ENCODE measurements around the gene RPS6KB2. TPM values are rescaled to one million over a fixed set of nuclear protein-coding genes. Genes with fewer than 3 reads are reported as not detected.

Gene RPS6KB2
- total RNA-seq, 1 experiment from 2014 or later = 54.0 TPM

GRCh38 chr11:67412495-67413179, 15.7 kb upstream of the RPS6KB2 start:
- POLR2A ChIA-PET (ENCODE audit: unreplicated experiment) = interaction anchor here (0.6 to 0.9 kb wide), 4 partner anchors 8 to 1620 kb away, joined by 3 to 31 read pairs (median 4); partner anchors contain the start of gene PPP1CA
- no TSS peak for BruUV-seq (replicated peaks)
- CTCF ChIA-PET = interaction anchor here (0.6 to 1.1 kb wide), 2 partner anchors 11 to 38 kb away, joined by 3 to 7 read pairs; partner anchors contain the start of gene PPP1CA

DNA sequence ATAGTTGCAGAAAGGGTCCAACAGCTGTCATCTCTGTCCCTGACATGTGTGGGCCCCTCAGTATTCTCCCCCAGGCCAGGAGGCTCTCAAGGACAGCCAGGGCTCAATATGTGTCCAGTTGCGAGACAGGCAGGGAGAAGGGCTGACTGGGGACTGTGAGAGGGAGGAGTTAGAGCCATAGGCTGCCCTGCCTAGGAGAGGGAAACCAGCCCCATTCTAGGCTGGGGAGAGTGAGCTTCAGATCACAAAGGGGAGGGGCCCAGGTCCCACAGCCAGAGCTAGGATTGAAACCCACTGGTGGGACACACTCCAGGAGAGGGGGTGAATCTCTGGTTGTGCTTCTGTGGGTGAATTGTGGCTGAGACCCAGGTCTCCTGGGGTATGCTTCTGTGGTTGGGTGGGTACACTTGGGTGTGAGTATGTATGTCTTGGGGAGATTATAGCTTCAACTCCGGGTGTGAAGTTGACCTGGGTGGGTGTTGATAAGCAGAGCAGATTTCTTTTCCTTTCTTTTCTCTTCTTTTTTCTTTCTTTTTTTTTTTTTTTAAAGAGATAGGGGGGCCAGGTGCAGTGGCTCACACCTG, 14.9 kb upstream of the RPS6KB2 start:
- Histone ChIP-seq H4K20me1 (ENCODE audit: insufficient read depth) (no peaks in the 10 kb centered on the region), H3K36me3 (ENCODE audit: low read depth) (no peaks in the 10 kb centered on the region), H3K9me2 (ENCODE audit: insufficient read depth) (no peaks in the 10 kb centered on the region), H3K4me2 (no peak overlapping the region), H3F3A (ENCODE audit: insufficient read depth, low read depth) (peaks cover 12% of the 10 kb centered on the region; the same call in 1 of the 2 replicates), H2AFZ (no peak overlapping the region), H3K27ac (no peak overlapping the region), H3K4me1 (replicated peaks; ENCODE audit: insufficient read depth) (no peaks in the 10 kb centered on the region), H3K4me3 (no peak overlapping the region), H3K79me2 (ENCODE audit: low read depth) (no peaks in the 10 kb centered on the region), H3K27me3 (ENCODE audit: insufficient read depth, low read depth) (no peaks in the 10 kb centered on the region), H3K9me3 (ENCODE audit: insufficient read depth, low read depth) (no peaks in the 10 kb centered on the region)
- BruUV-seq (replicated peaks) = no TSS peak
- ChIA-PET CTCF (interaction anchor here (0.6 to 1.1 kb wide), 2 partner anchors 12 to 36 kb away, joined by 4 to 7 read pairs; partner anchors contain the start of gene PPP1CA), POLR2A (ENCODE audit: unreplicated experiment) (interaction anchor here (0.6 kb wide), 2 partner anchors 641 to 1620 kb away, joined by 5 to 31 read pairs; no protein-coding TSS in a partner anchor)
- intact Hi-C loops (cut with micrococcal nuclease; ENCODE audit: unreplicated experiment) = no loop called here
- no peak for DNase-seq
- no peak for TF ChIP-seq EZH2 (IDR thresholded peaks at IDR 0.05; ENCODE audit: low read depth)
- TF ChIP-seq, protein P1, sequence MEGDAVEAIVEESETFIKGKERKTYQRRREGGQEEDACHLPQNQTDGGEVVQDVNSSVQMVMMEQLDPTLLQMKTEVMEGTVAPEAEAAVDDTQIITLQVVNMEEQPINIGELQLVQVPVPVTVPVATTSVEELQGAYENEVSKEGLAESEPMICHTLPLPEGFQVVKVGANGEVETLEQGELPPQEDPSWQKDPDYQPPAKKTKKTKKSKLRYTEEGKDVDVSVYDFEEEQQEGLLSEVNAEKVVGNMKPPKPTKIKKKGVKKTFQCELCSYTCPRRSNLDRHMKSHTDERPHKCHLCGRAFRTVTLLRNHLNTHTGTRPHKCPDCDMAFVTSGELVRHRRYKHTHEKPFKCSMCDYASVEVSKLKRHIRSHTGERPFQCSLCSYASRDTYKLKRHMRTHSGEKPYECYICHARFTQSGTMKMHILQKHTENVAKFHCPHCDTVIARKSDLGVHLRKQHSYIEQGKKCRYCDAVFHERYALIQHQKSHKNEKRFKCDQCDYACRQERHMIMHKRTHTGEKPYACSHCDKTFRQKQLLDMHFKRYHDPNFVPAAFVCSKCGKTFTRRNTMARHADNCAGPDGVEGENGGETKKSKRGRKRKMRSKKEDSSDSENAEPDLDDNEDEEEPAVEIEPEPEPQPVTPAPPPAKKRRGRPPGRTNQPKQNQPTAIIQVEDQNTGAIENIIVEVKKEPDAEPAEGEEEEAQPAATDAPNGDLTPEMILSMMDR (conservative IDR thresholded peaks at IDR 0.05) = no peak

More at GRCh38 chr11:67412495-67413179, 15.7 kb upstream of the RPS6KB2 start:
- Histone ChIP-seq H3K4me2 (no peak overlapping the region), H3K4me1 (replicated peaks; ENCODE audit: insufficient read depth) (no peaks in the 10 kb centered on the region), H3K27me3 (ENCODE audit: insufficient read depth, low read depth) (no peaks in the 10 kb centered on the region), H4K20me1 (ENCODE audit: insufficient read depth) (no peaks in the 10 kb centered on the region), H2AFZ (no peak overlapping the region), H3K36me3 (ENCODE audit: low read depth) (no peaks in the 10 kb centered on the region), H3K9me2 (ENCODE audit: insufficient read depth) (no peaks in the 10 kb centered on the region), H3K9me3 (ENCODE audit: insufficient read depth, low read depth) (no peaks in the 10 kb centered on the region), H3K27ac (no peak overlapping the region), H3F3A (ENCODE audit: insufficient read depth, low read depth) (peaks cover 14% of the 10 kb centered on the region; the same call in 1 of the 2 replicates), H3K79me2 (ENCODE audit: low read depth) (no peaks in the 10 kb centered on the region), H3K4me3 (no peak overlapping the region)
- no peak for DNase-seq
- no peak for TF ChIP-seq EZH2 (IDR thresholded peaks at IDR 0.05; ENCODE audit: low read depth)
- TF ChIP-seq, protein P1 (conservative IDR thresholded peaks at IDR 0.05) = no peak
- intact Hi-C loops (cut with micrococcal nuclease; ENCODE audit: unreplicated experiment) = no loop called here

DNA sequence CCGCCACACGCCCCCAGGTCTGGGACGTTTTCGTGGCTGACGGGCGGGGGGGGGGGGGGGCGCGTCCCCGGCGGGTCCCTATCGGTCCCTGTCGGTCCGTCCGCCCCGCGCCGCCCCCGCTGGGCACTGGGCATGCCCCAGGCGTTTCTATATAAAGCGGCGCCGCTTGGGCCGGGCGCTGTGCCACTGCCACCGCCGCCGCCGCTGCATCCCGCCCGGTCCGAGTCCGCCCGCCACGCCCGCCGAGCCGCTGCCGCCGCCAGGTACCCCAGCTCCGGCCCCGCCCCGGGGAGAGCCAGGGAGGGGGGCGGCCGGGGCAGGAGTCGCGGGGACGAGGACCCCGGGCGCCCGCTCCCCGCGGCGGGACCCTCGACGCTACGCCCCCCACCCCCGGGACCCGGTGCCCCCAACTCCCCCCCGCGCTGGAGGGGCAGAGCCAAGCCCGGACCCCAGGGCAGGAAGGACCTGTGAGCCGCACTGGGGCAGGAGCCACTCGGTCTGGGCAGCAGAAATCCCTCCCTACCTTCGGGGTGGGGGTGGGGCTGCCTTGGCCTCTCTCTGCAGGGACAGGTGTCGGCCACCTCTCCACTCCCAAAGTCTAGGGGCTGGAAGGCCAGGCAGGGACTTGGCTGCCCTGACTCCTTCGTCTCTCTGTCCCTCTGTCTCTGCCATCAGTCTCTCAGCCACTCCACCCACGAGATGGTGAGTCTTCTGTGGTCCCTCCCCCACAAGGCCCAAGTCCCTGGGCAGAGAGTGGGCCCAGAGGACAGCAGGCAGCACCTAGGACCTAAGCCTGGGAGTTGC, 12.6 kb upstream of the RPS6KB2 start, which contains the start of gene CARNS1:
Gene CARNS1, plus strand, starts transcription at position 178 of the 804 bp plus-strand sequence. Its CDS starts 522 bp downstream, at position 700.
- Histone ChIP-seq H2AFZ (no peak within 1 kb of the TSS), H3K27me3 (ENCODE audit: insufficient read depth, low read depth) (no peaks in the 10 kb centered on the region), H3K79me2 (ENCODE audit: low read depth) (no peaks in the 10 kb centered on the region), H3K9me2 (ENCODE audit: insufficient read depth) (no peaks in the 10 kb centered on the region), H3F3A (ENCODE audit: insufficient read depth, low read depth) (peaks cover 12% of the 10 kb centered on the region; the same call in 1 of the 2 replicates), H3K4me1 (replicated peaks; ENCODE audit: insufficient read depth) (peaks cover 7% of the 10 kb centered on the region; the same call in 1 of the 2 replicates), H3K4me2 (no peak within 1 kb of the TSS), H3K4me3 (no peak within 1 kb of the TSS), H4K20me1 (ENCODE audit: insufficient read depth) (no peaks in the 10 kb centered on the region), H3K27ac (no peak within 1 kb of the TSS), H3K36me3 (ENCODE audit: low read depth) (no peaks in the 10 kb centered on the region), H3K9me3 (ENCODE audit: insufficient read depth, low read depth) (no peaks in the 10 kb centered on the region)
- POLR2A ChIA-PET (ENCODE audit: unreplicated experiment) = no interaction called here
- CTCF ChIA-PET = no interaction called here
- no TSS peak for BruUV-seq (replicated peaks)
- DNase-seq = no peak
- intact Hi-C loops (cut with micrococcal nuclease; ENCODE audit: unreplicated experiment) = no loop called here
- TF ChIP-seq, protein P1 (conservative IDR thresholded peaks at IDR 0.05) = no peak
- no peak for TF ChIP-seq EZH2 (IDR thresholded peaks at IDR 0.05; ENCODE audit: low read depth)

Measured in PC-9 (cell line).